Mesodermal cell (in vitro differentiated cells): ENCODE data around the gene ATP1B3.
"Not testable (repeated sequence)": the region's sequence is repeated elsewhere in the genome, so short reads cannot be mapped to it uniquely, and the experiment has no call there.

Experiments used
- H3K27ac ChIP-seq: 2 replicates; pipeline ENCODE4 v1.7.0; 2013; ENCODE audit warnings: mild to moderate bottlenecking, low read depth, low read length, moderate library complexity; ENCODE audit not compliant: severe bottlenecking
- H3K36me3 ChIP-seq: 2 replicates; pipeline ENCODE4 v1.7.1; 2013; ENCODE audit warnings: mild to moderate bottlenecking, low read length, moderate library complexity; ENCODE audit not compliant: control insufficient read depth, insufficient read depth
- H3K4me1 ChIP-seq: one replicate; pipeline ENCODE4 v1.7.1; 2013; ENCODE audit warnings: mild to moderate bottlenecking, low read length; ENCODE audit not compliant: insufficient read depth, control insufficient read depth, poor library complexity, severe bottlenecking
- H3K4me3 ChIP-seq: 2 replicates; pipeline ENCODE4 v1.7.0; 2013; ENCODE audit warnings: low read length, control low read depth, mild to moderate bottlenecking; ENCODE audit not compliant: insufficient read depth, poor library complexity, severe bottlenecking; ENCODE audit errors: extremely low read depth
- H3K9me3 ChIP-seq: 2 replicates; pipeline ENCODE4 v1.7.1; 2013; ENCODE audit warnings: mild to moderate bottlenecking, low read length, moderate library complexity; ENCODE audit not compliant: control insufficient read depth
- WGBS, 2 experiments: methylation state at CpG; one replicate each; pipeline ENCODE4 v1.1.5; 2013; ENCODE audit warnings: missing lambda C conversion rate in 2 of 2; ENCODE audit not compliant: insufficient coverage in 2 of 2; 5-methylcytosine and 5-hydroxymethylcytosine counted together

The ATP1B3 gene

GRCh38 chr3:141904203-141904602 is 27.8 kb downstream of the ATP1B3 start:
- Histone ChIP-seq H3K9me3 (peaks cover 14% of the 10 kb centered on the region), H3K4me3 (no peak overlapping the region), H3K36me3 (peaks cover 56% of the 10 kb centered on the region), H3K27ac (no peak overlapping the region), H3K4me1 (no peaks in the 10 kb centered on the region)
- 73 to 100% methylated on average over 2 to 3 of the region's 4 CpGs for WGBS, 2 experiments

DNA sequence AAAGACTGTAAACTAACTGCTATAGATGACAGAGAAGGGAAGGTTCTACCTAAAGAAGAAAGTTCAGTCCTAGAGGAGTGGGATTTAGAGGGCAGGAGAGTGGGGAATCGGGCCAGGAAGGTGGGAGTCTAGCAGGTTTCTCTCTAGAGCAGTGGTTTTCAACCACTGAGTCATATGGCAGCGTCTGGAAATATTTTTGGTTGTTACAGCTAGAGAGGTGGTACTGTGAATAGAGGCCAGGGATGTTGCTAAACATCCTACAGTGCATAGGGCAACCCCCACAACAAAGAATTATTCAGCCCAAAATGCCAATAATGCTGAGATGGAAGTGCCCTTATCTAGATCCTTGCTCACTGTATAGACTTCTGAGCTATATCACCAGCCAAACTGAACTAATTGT is 28.7 kb downstream of the ATP1B3 start:
- 85 to 100% methylated on average over 1 to 2 of the region's 2 CpGs for WGBS, 2 experiments
- Histone ChIP-seq H3K4me1 (no peaks in the 10 kb centered on the region), H3K27ac (no peak overlapping the region), H3K9me3 (peaks cover 4% of the 10 kb centered on the region), H3K4me3 (no peak overlapping the region), H3K36me3 (peaks cover 56% of the 10 kb centered on the region)

- Histone ChIP-seq H3K9me3 (peaks cover 10% of the 10 kb centered on the region), H3K4me1 (peaks cover 3% of the 10 kb centered on the region), H3K36me3 (peaks cover 78% of the 10 kb centered on the region), H3K4me3 (no peak overlapping the region), H3K27ac (no peak overlapping the region)
These were observed 33.0 kb downstream of the ATP1B3 start for GRCh38 chr3:141909408-141909807.

DNA sequence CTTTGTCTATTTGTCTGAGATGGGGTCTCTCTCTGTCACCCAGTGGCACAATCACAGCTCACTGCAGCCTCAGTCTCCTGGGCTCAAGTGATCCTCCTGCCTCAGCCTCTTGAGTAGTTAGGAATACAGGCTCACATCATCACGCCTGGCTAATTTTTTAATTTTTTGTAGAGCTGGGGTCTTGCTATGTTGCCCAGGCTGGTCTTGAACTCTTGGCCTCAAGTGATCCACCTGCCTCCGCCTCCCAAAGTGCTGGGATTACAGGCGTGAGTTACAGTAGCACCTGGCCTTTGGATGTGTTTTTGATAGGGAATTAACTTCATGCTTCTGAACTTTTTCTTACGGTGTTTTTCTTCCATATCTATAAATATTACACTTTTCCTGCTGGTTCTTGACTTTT is 33.5 kb downstream of the ATP1B3 start:
- not testable (repeated sequence) for H3K4me1 ChIP-seq, H3K27ac ChIP-seq, H3K9me3 ChIP-seq, H3K4me3 ChIP-seq
- peaks cover 81% of the 10 kb centered on the region for H3K36me3 ChIP-seq
- 67 to 71% methylated on average over 1 of the region's 4 CpGs for WGBS, 2 experiments

GRCh38 chr3:141913150-141913811 is 36.8 kb downstream of the ATP1B3 start:
- Histone ChIP-seq H3K4me1 (peaks cover 3% of the 10 kb centered on the region), H3K9me3 (peaks cover 10% of the 10 kb centered on the region), H3K4me3 (no peak overlapping the region), H3K27ac (no peak overlapping the region), H3K36me3 (peaks cover 89% of the 10 kb centered on the region)
- no CpG with 5 or more reads among the region's 1 CpG for WGBS, 2 experiments

- peaks cover 3% of the 10 kb centered on the region for H3K4me1 ChIP-seq
- H3K27ac ChIP-seq = no peak overlapping the region
- H3K4me3 ChIP-seq = no peak overlapping the region
- peaks cover 88% of the 10 kb centered on the region for H3K36me3 ChIP-seq
- H3K9me3 ChIP-seq = peaks cover 10% of the 10 kb centered on the region
- 87 to 97% methylated on average over 3 of the region's 4 CpGs for WGBS, 2 experiments
These were observed 37.9 kb downstream of the ATP1B3 start for GRCh38 chr3:141914311-141914710.

DNA sequence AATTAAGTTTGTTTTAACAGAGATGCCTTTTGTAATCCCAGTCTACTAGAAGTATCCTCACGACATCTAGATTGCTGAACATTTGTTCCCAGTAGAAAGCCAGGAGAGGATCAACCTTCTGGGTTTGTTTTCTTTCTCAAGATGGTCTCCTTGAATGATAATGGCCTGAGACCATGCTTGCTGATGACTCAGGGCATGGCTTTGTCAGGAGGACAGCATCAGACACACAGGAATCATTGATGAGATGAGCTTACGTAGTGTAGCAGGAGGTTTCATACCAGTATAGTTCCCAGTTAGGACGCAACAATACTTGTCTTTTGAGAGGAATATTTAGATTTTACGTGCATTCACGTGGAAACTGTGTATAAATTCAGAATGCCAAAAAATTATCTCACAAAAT is 38.6 kb downstream of the ATP1B3 start:
- no peak overlapping the region for H3K4me3 ChIP-seq
- H3K9me3 ChIP-seq = peaks cover 10% of the 10 kb centered on the region
- peaks cover 88% of the 10 kb centered on the region for H3K36me3 ChIP-seq
- no peak overlapping the region for H3K27ac ChIP-seq
- peaks cover 3% of the 10 kb centered on the region for H3K4me1 ChIP-seq
- WGBS, 2 experiments = 96 to 100% methylated on average over 1 to 5 of the region's 5 CpGs

DNA sequence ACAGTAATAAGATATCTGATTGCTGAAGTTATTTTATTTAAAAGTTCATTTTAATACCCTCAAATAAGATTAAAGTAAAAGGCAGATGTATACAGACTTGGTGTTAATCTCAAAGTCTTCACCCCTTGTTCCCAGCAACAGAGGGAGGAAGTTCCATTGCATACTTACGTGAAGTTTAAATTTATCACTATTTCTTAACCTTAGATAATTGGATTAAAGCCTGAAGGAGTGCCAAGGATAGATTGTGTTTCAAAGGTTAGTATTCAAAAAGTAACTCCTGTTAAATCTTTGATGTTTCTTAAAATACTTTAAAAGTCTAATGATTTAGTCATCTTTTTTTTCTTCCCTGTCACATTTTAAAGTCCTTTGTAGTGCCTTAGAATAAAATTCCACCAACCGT is 39.3 kb downstream of the ATP1B3 start:
- Histone ChIP-seq H3K27ac (no peak overlapping the region), H3K9me3 (peaks cover 10% of the 10 kb centered on the region), H3K4me3 (no peak overlapping the region), H3K4me1 (peaks cover 3% of the 10 kb centered on the region), H3K36me3 (peaks cover 95% of the 10 kb centered on the region)
- WGBS, 2 experiments = no CpG with 5 or more reads among the region's 2 CpGs

- no peak overlapping the region for H3K27ac ChIP-seq
- peaks cover 94% of the 10 kb centered on the region for H3K36me3 ChIP-seq
- 90% methylated on average over 2 of the region's 4 CpGs; no CpG with 5 or more reads in 1 of the 2 experiments for WGBS, 2 experiments
- H3K4me1 ChIP-seq = no peaks in the 10 kb centered on the region
- no peaks in the 10 kb centered on the region for H3K9me3 ChIP-seq
- no peak overlapping the region for H3K4me3 ChIP-seq
These were observed 44.3 kb downstream of the ATP1B3 start for GRCh38 chr3:141920701-141921100.

GRCh38 chr3:141921316-141921715 is 44.9 kb downstream of the ATP1B3 start:
- Histone ChIP-seq H3K36me3 (peaks cover 90% of the 10 kb centered on the region), H3K9me3 (no peaks in the 10 kb centered on the region), H3K4me1 (no peaks in the 10 kb centered on the region), H3K27ac (no peak overlapping the region), H3K4me3 (no peak overlapping the region)
- 100% methylated on average over 1 of the region's 2 CpGs for WGBS, 2 experiments

DNA sequence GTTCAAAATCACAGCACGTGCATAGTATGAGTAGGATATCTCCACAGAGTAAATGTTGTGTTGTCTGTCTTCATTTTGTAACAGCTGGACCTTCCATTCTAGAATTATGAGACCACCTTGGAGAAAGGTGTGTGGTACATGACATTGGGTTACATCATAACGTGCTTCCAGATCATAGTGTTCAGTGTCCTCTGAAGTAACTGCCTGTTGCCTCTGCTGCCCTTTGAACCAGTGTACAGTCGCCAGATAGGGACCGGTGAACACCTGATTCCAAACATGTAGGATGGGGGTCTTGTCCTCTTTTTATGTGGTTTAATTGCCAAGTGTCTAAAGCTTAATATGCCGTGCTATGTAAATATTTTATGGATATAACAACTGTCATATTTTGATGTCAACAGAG is 49.2 kb downstream of the ATP1B3 start:
- WGBS, 2 experiments = 86 to 96% methylated on average over 1 to 2 of the region's 5 CpGs
- H3K4me3 ChIP-seq, H3K4me1 ChIP-seq, H3K9me3 ChIP-seq, H3K27ac ChIP-seq: not testable (repeated sequence)
- peaks cover 70% of the 10 kb centered on the region for H3K36me3 ChIP-seq
